ENCODE data around the gene EHMT2. TPM values are rescaled to one million over a fixed set of nuclear protein-coding genes. Genes with fewer than 3 reads are reported as not detected.
"Not testable (repeated sequence)": the region's sequence is repeated elsewhere in the genome, so short reads cannot be mapped to it uniquely, and the experiment has no call there.

EHMT2 gene
- total RNA-seq, 2 experiments from 2014 or later, result 45.5 to 46.0 TPM

DNA sequence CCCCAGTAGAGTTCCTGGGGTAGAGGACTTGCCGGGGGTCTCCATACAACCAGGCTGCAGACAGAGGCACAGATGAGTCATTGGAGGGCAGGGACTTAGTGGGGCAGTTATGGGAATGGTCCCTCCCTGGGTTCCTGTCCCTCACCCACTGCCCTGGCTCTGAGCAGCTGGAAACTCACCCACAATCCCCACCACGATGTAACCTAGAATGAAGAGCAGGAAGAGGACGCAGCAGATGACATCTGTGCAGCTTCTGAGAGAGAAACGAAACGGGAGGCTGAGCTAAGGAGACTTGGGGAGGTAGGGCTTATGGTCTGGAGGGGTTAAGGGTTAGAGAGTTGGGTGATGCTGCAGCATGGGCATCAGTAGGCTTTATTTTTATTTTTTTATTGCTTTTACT, 21.6 kb downstream of the EHMT2 start:
- Mint-ChIP-seq H3K4me3 (no peak overlapping the region), H3K9me3 (no peaks in the 10 kb centered on the region), H3K27ac (no peak overlapping the region), H3K4me1 (ENCODE audit: low read depth) (no peaks in the 10 kb centered on the region), H3K27me3 (no peaks in the 10 kb centered on the region), H3K36me3 (peaks cover 7% of the 10 kb centered on the region)
- POLR2A ChIA-PET, result no interaction called here
- no peak for DNase-seq
- CTCF ChIA-PET, result no interaction called here
- intact Hi-C loops (cut with micrococcal nuclease), result no loop called here

DNA sequence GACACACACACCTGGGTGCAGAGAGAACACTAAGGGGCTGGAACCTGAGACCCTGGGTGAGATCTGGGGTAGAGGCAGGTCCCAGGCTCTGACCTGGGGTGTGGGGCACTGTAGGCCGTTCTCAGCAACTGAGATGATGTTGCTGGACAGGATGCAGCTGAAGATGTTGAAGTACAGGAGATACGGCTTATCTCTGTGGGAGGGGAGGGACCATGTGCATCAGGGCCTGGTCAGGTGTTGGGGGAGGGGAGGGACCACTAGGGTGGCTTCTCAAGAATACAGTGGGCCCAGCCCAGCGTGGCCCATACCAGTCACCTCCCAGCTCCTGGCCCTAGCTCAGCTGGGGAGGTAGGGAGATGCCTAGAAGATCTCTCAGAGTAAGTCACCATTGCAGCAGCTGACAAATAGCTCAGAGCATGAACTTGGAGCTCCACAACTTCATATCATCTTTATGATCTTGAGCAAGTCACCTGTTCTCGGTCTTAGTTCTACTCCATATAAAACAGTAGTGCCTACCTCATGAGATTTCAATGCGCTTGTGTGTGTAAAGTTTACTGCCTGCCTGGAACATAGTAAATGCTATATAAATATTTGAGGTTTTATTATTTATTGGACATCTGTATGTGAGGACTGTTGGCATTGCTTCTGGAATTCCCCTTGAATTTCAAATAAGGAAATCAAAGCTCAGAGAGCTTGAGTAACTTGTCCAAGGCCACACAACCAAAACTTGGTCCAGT, 22.5 kb downstream of the EHMT2 start:
- Mint-ChIP-seq H3K4me3 (no peak overlapping the region), H3K4me1 (ENCODE audit: low read depth) (no peaks in the 10 kb centered on the region), H3K27ac (no peak overlapping the region), H3K9me3 (no peaks in the 10 kb centered on the region), H3K36me3 (peaks cover 6% of the 10 kb centered on the region), H3K27me3 (no peaks in the 10 kb centered on the region)
- CTCF ChIA-PET, result no interaction called here
- POLR2A ChIA-PET, result no interaction called here
- intact Hi-C loops (cut with micrococcal nuclease), result no loop called here
- no peak for DNase-seq

DNA sequence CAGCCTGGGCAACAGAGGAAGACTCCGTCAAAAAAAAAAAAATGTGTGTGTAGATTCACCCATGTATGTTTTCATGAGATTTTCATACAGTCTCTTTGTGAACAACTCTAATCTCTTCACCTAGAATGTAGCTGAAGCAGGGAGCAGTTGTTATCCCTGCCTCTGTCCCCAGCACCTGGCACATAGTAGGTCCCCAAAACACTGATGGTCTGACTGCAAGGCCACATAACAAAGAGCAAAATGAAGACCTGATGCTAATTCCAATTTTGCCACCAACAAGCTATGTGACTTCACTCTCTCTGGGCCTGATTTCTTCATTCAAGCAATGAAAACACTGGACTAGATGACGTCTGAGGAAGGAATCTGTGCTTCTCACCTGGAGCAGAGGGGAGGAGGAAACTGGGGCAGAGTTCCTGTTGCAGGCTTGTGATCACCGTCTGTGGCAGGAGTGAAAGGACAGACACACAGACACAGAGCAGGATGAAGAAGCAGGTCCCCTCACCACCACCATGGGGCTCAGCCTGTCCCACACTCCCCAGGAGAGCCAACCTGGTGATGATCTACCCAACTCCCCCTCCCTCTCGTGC, 23.3 kb downstream of the EHMT2 start:
- H3K36me3 Mint-ChIP-seq, result no peaks in the 10 kb centered on the region
- H3K4me3 Mint-ChIP-seq, result no peak overlapping the region
- CTCF ChIA-PET, result no interaction called here
- no peaks in the 10 kb centered on the region for H3K27me3 Mint-ChIP-seq
- POLR2A ChIA-PET, result no interaction called here
- no peaks in the 10 kb centered on the region for H3K4me1 Mint-ChIP-seq (ENCODE audit: low read depth)
- DNase-seq, result no peak
- intact Hi-C loops (cut with micrococcal nuclease), result no loop called here
- H3K27ac Mint-ChIP-seq, result no peak overlapping the region
- H3K9me3 Mint-ChIP-seq, result no peaks in the 10 kb centered on the region

DNA sequence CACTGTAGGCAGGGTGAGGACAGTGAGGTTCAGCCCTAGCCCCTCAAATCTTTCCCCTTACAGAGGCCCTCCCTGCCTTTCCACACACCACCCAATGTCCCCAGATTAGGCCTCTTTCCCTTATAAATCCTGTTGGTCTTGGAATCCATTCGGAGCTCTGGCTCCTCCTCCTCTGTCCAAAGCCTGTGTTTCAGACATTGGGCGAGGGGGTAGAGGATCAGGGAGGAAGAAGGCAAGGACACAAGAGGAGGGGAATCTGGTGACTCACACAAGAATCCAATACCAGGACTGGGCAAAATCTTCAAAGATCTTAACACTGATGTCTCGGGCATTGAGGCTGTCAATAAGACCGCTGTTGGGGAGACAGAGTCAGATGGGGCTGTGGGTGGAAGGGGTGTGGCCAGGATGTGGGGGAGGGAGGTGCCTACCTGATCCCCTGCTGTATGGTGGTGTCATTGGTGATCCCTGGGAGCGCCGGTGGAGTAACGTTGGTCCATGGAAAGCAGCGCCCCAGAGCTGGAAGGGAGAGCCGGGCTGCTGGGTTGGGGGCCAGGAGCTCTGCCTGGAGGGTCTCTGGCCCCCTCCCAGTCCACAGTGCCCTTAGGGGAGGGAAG, 26.3 kb downstream of the EHMT2 start:
- Mint-ChIP-seq H3K27me3 (no peaks in the 10 kb centered on the region), H3K4me1 (ENCODE audit: low read depth) (no peaks in the 10 kb centered on the region), H3K36me3 (no peaks in the 10 kb centered on the region), H3K9me3 (no peaks in the 10 kb centered on the region), H3K4me3 (no peak overlapping the region), H3K27ac (no peak overlapping the region)
- POLR2A ChIA-PET, result no interaction called here
- intact Hi-C loops (cut with micrococcal nuclease), result no loop called here
- CTCF ChIA-PET, result no interaction called here
- DNase-seq, result no peak

DNA sequence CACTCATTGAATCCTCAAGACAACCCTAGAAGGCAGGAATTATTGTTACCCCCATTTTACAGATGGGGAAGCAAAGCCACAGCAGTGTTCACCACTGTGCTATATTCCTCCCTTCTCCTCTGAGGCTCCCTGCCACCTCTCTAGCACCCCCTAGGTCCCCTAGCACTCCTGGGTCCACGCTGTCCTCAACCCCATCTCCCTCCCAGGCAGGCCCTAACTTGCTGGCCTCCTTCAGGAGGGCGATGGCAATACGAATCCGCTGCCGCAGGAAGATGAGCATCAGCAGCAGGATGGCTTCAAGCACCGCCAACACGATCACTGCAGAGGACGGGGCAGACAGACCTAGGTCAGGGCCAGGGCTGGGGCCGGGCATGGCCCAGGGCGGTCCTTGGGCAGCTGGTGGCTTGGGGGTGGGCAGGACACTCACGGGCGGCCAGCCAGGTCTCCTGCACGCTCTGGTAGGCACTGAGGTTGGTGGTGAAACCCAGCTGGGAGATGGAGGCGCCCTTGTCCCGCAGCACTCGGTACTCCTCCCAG, 27.0 kb downstream of the EHMT2 start:
- no peak for DNase-seq
- intact Hi-C loops (cut with micrococcal nuclease), result no loop called here
- H3K27me3 Mint-ChIP-seq, result no peaks in the 10 kb centered on the region
- H3K4me3 Mint-ChIP-seq, result no peak overlapping the region
- H3K36me3 Mint-ChIP-seq, result no peaks in the 10 kb centered on the region
- H3K9me3 Mint-ChIP-seq, result no peaks in the 10 kb centered on the region
- ChIA-PET POLR2A (no interaction called here), CTCF (no interaction called here)
- H3K4me1 Mint-ChIP-seq (ENCODE audit: low read depth), result no peaks in the 10 kb centered on the region
- no peak overlapping the region for H3K27ac Mint-ChIP-seq

DNA sequence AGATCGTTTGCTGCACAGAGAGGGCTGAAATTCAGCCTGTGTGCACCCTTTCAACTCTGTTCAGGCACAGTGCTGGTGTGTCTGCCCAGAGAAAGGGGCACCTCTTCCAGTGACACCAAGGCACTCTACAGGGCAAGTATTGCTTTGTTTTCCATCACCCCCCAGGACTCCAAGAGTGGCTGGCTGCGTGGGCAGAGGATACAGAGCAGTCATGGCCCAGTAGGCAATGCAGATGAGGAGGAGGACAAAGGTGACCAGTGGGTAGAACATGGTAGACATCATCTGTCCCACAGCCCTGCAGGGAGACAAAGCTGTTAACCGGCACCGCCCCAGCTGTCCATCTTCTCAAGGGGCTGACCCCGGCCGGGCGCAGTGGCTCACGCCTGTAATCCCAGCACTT, 28.2 kb downstream of the EHMT2 start:
- H3K4me3 Mint-ChIP-seq, result no peak overlapping the region
- DNase-seq, result no peak
- H3K36me3 Mint-ChIP-seq, result no peaks in the 10 kb centered on the region
- no peaks in the 10 kb centered on the region for H3K27me3 Mint-ChIP-seq
- intact Hi-C loops (cut with micrococcal nuclease), result no loop called here
- POLR2A ChIA-PET, result no interaction called here
- no peaks in the 10 kb centered on the region for H3K4me1 Mint-ChIP-seq (ENCODE audit: low read depth)
- no peaks in the 10 kb centered on the region for H3K9me3 Mint-ChIP-seq
- H3K27ac Mint-ChIP-seq, result no peak overlapping the region
- CTCF ChIA-PET, result no interaction called here

DNA sequence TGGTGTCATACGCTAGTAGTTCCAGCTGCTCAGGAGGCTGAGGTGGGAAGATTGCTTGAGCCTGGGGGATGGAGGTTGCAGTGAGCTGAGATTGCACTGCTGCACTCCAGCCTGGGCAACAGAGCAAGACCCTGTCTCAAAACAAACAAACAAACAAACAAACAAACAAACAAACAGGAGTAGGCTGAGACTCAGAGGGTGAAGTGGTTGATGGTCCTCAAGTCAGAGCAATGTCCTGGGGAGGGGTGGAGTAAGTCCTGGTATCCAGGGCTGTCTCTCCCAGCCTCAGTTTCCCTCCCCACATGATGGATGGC, 28.9 kb downstream of the EHMT2 start:
- H3K9me3 Mint-ChIP-seq; intact Hi-C loops (cut with micrococcal nuclease); DNase-seq; H3K4me1 Mint-ChIP-seq (ENCODE audit: low read depth); H3K36me3 Mint-ChIP-seq; H3K4me3 Mint-ChIP-seq; H3K27ac Mint-ChIP-seq; POLR2A ChIA-PET; H3K27me3 Mint-ChIP-seq: not testable (repeated sequence)
- CTCF ChIA-PET, result interaction anchor here (1.0 kb wide), 1 partner anchor 99 kb away, joined by 4 read pairs; no protein-coding TSS in a partner anchor

DNA sequence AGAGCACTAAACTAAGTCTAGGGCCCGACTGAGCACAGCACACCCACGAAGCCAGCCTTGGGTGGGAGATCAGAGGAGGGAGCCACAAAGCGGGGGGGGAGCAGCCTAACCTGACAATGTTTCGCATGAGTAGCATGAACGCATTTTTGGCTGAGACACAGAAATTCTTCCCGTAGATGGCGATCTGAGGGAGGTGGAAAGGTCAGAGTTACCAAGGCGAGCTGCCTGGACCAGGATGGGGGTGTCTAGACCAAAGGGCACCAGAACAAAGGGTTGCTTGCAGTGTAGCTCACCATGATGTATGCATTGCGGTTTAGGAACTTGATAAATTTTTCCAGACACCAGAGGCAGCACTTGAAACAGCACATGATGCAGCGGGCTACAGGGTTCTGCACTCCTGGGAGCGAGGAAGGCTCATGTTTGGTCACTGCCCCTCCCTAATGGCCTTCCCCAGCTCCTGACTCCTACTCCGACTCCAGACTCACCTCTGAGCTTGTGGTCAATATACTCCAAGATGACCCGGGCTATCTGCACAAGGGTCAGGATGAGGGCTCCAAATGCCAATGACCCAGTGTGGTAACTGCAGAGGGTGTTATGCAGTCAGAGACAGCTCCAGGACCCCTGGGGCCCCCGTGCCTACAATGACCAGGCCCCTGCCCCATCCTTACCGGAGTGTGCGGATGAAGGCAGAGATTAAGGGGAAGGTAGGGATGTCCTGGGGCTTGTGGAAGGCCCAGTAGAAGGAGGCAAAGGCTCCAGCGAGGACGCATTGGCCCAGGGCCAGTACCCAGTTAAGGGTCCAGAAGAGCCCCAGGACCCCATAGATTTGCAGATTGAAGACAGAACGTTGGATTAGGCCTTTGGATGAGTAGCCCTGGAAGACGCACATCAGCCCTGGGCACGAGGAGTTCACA, 32.0 kb downstream of the EHMT2 start:
- Mint-ChIP-seq H3K4me3 (no peak overlapping the region), H3K27ac (no peak overlapping the region), H3K4me1 (ENCODE audit: low read depth) (peaks cover 20% of the 10 kb centered on the region), H3K27me3 (peaks cover 2% of the 10 kb centered on the region), H3K9me3 (no peaks in the 10 kb centered on the region), H3K36me3 (peaks cover 2% of the 10 kb centered on the region)
- ChIA-PET CTCF (interaction anchor here (0.6 kb wide), 1 partner anchor 73 kb away, joined by 3 read pairs; no protein-coding TSS in a partner anchor), POLR2A (no interaction called here)
- intact Hi-C loops (cut with micrococcal nuclease), result no loop called here
- no peak for DNase-seq

DNA sequence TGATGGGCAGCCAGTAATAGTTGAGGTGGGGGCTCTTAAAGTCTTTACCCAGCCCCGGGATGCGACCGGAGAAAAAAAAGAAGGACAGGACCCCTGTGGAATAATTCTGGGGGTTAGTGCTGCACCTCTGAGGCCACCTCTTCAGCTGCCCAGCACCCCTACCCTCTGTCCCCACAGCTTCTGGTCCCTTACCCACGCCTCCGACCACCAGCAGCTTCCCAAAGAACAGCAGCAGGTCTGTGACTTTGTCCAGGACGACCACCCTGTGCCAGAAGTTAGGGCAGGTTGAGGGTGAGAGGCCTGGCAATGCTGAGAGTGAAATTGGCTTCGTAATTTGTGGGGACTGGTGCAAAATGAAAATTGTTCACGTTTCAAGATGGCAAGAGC, 32.7 kb downstream of the EHMT2 start:
- CTCF ChIA-PET, result interaction anchor here (0.7 kb wide), 1 partner anchor 272 kb away, joined by 3 read pairs; no protein-coding TSS in a partner anchor
- Mint-ChIP-seq H3K9me3 (no peaks in the 10 kb centered on the region), H3K36me3 (peaks cover 3% of the 10 kb centered on the region), H3K4me1 (ENCODE audit: low read depth) (peaks cover 20% of the 10 kb centered on the region), H3K4me3 (no peak overlapping the region), H3K27me3 (peaks cover 2% of the 10 kb centered on the region), H3K27ac (no peak overlapping the region)
- no peak for DNase-seq
- POLR2A ChIA-PET, result no interaction called here
- intact Hi-C loops (cut with micrococcal nuclease), result no loop called here

DNA sequence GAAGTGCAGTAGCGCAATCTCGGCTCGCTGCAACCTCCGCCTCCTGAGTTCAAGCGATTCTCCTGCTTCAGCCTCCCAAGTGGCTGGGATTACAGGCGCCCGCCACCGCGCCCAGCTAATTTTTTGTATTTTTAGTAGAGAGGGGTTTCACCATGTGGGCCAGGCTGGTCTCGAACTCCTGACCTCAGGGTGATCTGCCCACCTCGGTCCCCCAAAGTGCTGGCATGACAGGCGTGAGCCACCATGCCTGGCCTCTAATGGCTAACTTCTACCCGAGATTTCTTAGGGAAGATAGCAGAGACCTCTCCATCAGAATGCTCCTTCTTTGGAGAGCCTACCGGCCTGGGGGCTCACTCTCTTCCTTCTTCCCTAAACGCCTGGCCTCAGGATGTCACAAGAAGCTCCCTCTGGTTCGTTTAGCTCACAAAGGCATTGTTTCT, 33.4 kb downstream of the EHMT2 start:
- H3K9me3 Mint-ChIP-seq; H3K36me3 Mint-ChIP-seq; DNase-seq; H3K27me3 Mint-ChIP-seq; intact Hi-C loops (cut with micrococcal nuclease): not testable (repeated sequence)
- Mint-ChIP-seq H3K4me1 (ENCODE audit: low read depth) (peaks cover 20% of the 10 kb centered on the region), H3K27ac (peak overlapping the region; percentile 89), H3K4me3 (peak overlapping the region; percentile 95)
- ChIA-PET CTCF (interaction anchor here (0.7 to 2.2 kb wide), 9 partner anchors 28 to 271 kb away, joined by 3 to 11 read pairs (median 4); partner anchors contain the start of genes DDAH2, HSPA1B and VARS1), POLR2A (interaction anchor here (0.6 to 2.0 kb wide), 5 partner anchors 34 to 199 kb away, joined by 3 to 11 read pairs (median 5); partner anchors contain the start of genes CSNK2B, EHMT2 and GPANK1)

DNA sequence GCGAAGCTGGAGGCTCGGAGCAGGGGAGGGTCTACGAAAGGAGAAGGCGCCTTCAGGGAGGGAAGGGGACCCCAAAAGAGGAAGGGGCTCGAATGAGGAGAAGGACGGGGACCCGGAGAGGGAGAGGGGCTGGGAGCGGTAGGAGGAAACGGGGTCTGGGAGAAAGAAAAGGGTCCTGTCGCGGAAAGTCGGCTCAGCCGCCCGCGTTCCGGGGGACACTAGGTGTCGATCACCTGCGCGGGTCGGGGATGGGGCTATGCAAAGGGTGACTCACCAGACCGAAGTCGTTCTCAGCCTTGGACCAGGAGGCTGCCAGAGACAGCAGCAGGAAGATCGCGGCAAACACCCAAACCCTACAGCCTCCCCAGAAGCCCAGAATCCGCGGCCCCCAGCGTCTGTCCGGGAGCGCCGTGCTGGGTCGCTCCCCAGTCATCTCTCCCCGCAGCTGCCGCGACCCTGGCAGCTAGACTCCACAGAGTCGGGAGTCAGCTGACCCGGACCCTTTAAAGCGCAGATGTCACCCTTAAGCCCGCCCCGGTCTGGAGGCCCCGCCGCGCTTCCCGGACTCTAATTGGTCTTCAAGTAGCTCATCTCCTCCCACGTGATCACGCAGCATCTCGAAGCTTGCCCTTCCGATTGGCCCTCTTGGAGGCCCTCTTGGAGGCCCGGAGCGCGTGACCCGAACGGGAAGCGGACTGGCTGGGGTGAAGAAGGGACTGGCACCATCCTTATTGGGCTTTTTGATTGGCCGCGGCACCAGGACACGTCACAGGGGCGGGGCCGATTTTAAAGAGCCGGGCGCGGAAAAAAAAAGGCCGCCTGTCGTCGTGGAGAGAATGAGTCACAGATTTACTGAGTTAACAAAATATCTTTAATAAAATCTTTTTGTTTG, 34.9 kb downstream of the EHMT2 start, which contains the start of gene NEU1:
NEU1 (minus strand) TSS at position 478 of the 892 bp plus-strand sequence; CDS start at position 433, 45 bp downstream.
- intact Hi-C loops (cut with micrococcal nuclease), result loop anchor here (1.0 kb wide), 5 partner anchors 28 to 197 kb away; partner anchors contain the start of genes ABHD16A, EHMT2 and SKIC2
- CTCF ChIA-PET, result interaction anchor here (0.9 to 2.2 kb wide), 12 partner anchors 27 to 211 kb away, joined by 3 to 11 read pairs (median 4); partner anchors contain the start of genes DDAH2, HSPA1B and VARS1
- H3K4me3 Mint-ChIP-seq, result peak within 1 kb of the TSS; percentile 95
- no peaks in the 10 kb centered on the region for H3K9me3 Mint-ChIP-seq
- peak within 1 kb of the TSS; percentile 89 for H3K27ac Mint-ChIP-seq
- peaks cover 2% of the 10 kb centered on the region for H3K27me3 Mint-ChIP-seq
- peak; percentile 100 for DNase-seq
- peaks cover 10% of the 10 kb centered on the region for H3K36me3 Mint-ChIP-seq
- POLR2A ChIA-PET, result interaction anchor here (0.8 to 2.0 kb wide), 8 partner anchors 25 to 287 kb away, joined by 3 to 11 read pairs (median 5); partner anchors contain the start of genes CSNK2B, EHMT2, GPANK1 and HSPA1B
- H3K4me1 Mint-ChIP-seq (ENCODE audit: low read depth), result peaks cover 20% of the 10 kb centered on the region

All from activated CD4-positive, alpha-beta memory T cell treated with anti-CD3 and anti-CD28 coated beads for 36 hours (primary cell).